ENCODE data around the gene TNS1.

DNA sequence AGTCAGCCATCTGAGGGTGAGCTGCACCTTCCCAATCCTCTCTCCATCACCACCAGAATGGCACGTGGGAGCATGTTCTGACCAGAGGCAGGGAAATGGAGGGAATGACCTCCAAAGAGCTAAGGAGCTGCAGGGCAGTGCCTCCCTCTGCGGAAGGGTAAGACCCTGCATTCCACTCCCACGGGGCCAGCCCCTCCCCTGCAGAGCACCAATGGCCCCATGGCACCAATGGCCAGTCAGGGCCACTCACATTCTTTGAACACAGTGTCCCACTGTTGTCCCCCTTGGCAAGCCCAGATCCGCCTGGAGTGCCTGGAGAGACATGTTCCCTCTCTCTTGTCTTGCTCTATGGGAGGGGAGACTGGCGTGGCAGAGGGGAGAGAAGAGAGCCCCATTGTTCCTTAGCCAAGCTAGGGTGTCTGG lies 164.4 kb downstream of the TNS1 start:
- TF ChIP-seq, protein P1, sequence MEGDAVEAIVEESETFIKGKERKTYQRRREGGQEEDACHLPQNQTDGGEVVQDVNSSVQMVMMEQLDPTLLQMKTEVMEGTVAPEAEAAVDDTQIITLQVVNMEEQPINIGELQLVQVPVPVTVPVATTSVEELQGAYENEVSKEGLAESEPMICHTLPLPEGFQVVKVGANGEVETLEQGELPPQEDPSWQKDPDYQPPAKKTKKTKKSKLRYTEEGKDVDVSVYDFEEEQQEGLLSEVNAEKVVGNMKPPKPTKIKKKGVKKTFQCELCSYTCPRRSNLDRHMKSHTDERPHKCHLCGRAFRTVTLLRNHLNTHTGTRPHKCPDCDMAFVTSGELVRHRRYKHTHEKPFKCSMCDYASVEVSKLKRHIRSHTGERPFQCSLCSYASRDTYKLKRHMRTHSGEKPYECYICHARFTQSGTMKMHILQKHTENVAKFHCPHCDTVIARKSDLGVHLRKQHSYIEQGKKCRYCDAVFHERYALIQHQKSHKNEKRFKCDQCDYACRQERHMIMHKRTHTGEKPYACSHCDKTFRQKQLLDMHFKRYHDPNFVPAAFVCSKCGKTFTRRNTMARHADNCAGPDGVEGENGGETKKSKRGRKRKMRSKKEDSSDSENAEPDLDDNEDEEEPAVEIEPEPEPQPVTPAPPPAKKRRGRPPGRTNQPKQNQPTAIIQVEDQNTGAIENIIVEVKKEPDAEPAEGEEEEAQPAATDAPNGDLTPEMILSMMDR (conservative IDR thresholded peaks at IDR 0.05; ENCODE audit: low read length): no peak
- no peak for TF ChIP-seq EZH2phosphoT487 (IDR thresholded peaks at IDR 0.05; ENCODE audit: borderline replicate concordance)

Measured in Loucy (cell line).